GM10248 (cell line): ENCODE measurements around the gene EPB41.
A peak's percentile ranks its signal among the peaks of the same experiment; 100 is the strongest.

Experiments used
- CTCF ChIA-PET: fragments of 300-600 bp; sonication (Branson Sonifier 250); formaldehyde crosslinking; extraction: SDS; loops from one replicate; lab custom pipeline; 2021; ENCODE audit warnings: antibody characterized with exemption; lab: Yijun Ruan, JAX
- POLR2A ChIA-PET: fragments of 350-650 bp; sonication (Branson Sonifier 250); formaldehyde crosslinking; extraction: SDS; loops from one replicate; lab custom pipeline; 2020; ENCODE audit warnings: antibody characterized with exemption; lab: Yijun Ruan, JAX
- DNase-seq: peaks from one replicate; pipeline ENCODE4 v3.0.0; 2012; ENCODE audit errors: extremely low spot score
- CTCF ChIP-seq: IDR thresholded peaks from 2 replicates; pipeline ENCODE4 v1.5.1; 2012; ENCODE audit warnings: mild to moderate bottlenecking, low read depth; ENCODE audit errors: extremely low read depth, missing control alignments, control extremely low read depth

The EPB41 gene

GRCh38 chr1:29017975-29018712 is 103.8 kb downstream of the EPB41 start:
- ChIA-PET POLR2A (no interaction called here), CTCF (interaction anchor here (1.2 to 2.1 kb wide), 4 partner anchors 16 to 141 kb away, joined by 3 to 10 read pairs (median 4); no protein-coding TSS in a partner anchor)
- TF ChIP-seq CTCF, result no peak
- no peak for DNase-seq

- no peak for DNase-seq
- TF ChIP-seq CTCF, result no peak
- POLR2A ChIA-PET, result no interaction called here
- CTCF ChIA-PET, result interaction anchor here (1.1 to 6.1 kb wide), 5 partner anchors 12 to 145 kb away, joined by 3 to 57 read pairs (median 5); no protein-coding TSS in a partner anchor
These were observed 108.3 kb downstream of the EPB41 start for GRCh38 chr1:29022620-29023019.

GRCh38 chr1:29029667-29030066 is 115.3 kb downstream of the EPB41 start:
- ChIA-PET POLR2A (no interaction called here), CTCF (interaction anchor here (0.6 to 10.8 kb wide), 6 partner anchors 10 to 305 kb away, joined by 3 to 253 read pairs (median 5); no protein-coding TSS in a partner anchor)
- no peak for DNase-seq
- TF ChIP-seq CTCF, result no peak

GRCh38 chr1:29032841-29033240 is 118.5 kb downstream of the EPB41 start:
- no peak for TF ChIP-seq CTCF
- DNase-seq, result no peak
- CTCF ChIA-PET, result interaction anchor here (0.9 to 10.8 kb wide), 27 partner anchors 9 to 1675 kb away, joined by 3 to 253 read pairs (median 7); partner anchors contain the start of genes EPB41 and SRSF4
- POLR2A ChIA-PET, result no interaction called here

- TF ChIP-seq CTCF, result peak; percentile 64
These were observed 119.6 kb downstream of the EPB41 start for GRCh38 chr1:29033829-29034466.

GRCh38 chr1:29043274-29043965 is 129.1 kb downstream of the EPB41 start:
- no peak for DNase-seq
- ChIA-PET CTCF (interaction anchor here (0.8 to 4.2 kb wide), 6 partner anchors 9 to 161 kb away, joined by 3 to 26 read pairs (median 4); no protein-coding TSS in a partner anchor), POLR2A (no interaction called here)
- no peak for TF ChIP-seq CTCF

More at GRCh38 chr1:29033829-29034466, 119.6 kb downstream of the EPB41 start:
- ChIA-PET POLR2A (no interaction called here), CTCF (interaction anchor here (0.6 to 10.8 kb wide), 39 partner anchors 10 to 681 kb away, joined by 3 to 253 read pairs (median 5); partner anchors contain the start of genes EPB41 and SRSF4)
- DNase-seq, result peak; percentile 62
